Erythroblast (primary cell): ENCODE data around the gene ANKRD34A.

Experiments used
- GATA1 ChIP-seq: IDR thresholded peaks from 2 replicates; pipeline ENCODE4 v1.6.1; 2011; ENCODE audit warnings: low read depth, mild to moderate bottlenecking, control low read depth, low read length, moderate library complexity
- POLR2A ChIP-seq: IDR thresholded peaks from 2 replicates; pipeline ENCODE4 v1.6.1; 2011; ENCODE audit warnings: mild to moderate bottlenecking, low read length

- TF ChIP-seq POLR2A = peak; percentile 99
- no peak for TF ChIP-seq GATA1
Observed at GRCh38 chr1:145964328-145965118, at the start of gene ANKRD34A, which contains the start of gene POLR3GL.
